Stomach (tissue), 9 donors: ENCODE data around the gene DDX25. TPM values are rescaled to one million over a fixed set of nuclear protein-coding genes. Genes with fewer than 3 reads are reported as not detected.
A peak's percentile ranks its signal among the peaks of the same experiment; 100 is the strongest.

Experiments used
- DNase-seq, 2 donors: peaks; one replicate each; pipeline versions ENCODE4 v3.0.0 to v3.0.0-alpha.2; 2013 to 2019
- H3K27ac ChIP-seq, 5 donors: fragments of 200-600 bp in 4 of 5; sonication (generic) in 4 of 5; one replicate each; pipeline ENCODE4 v1.5.1; 2013 to 2019; ENCODE audit warnings: mild to moderate bottlenecking in 1 of 5, moderate library complexity in 1 of 5
- H3K27me3 ChIP-seq, 3 donors: fragments of 200-600 bp; sonication (generic); one replicate each; pipeline ENCODE4 v1.5.1; 2017 to 2019; ENCODE audit warnings: mixed run types in 1 of 3
- H3K36me3 ChIP-seq, 4 donors: fragments of 200-600 bp; sonication (generic); 1 replicate in 3 of 4; 2 replicates in 1 of 4; pipeline ENCODE4 v1.5.1; 2016 to 2019
- H3K4me1 ChIP-seq, 4 donors: fragments of 200-600 bp; sonication (generic); one replicate each; pipeline ENCODE4 v1.5.1; 2016 to 2019
- H3K4me3 ChIP-seq, 4 donors: fragments of 200-600 bp; sonication (generic) in 3 of 4; one replicate each; pipeline ENCODE4 v1.5.1; 2016 to 2019; ENCODE audit warnings: mild to moderate bottlenecking in 1 of 4
- H3K9me3 ChIP-seq, 4 donors: fragments of 200-600 bp; sonication (generic); one replicate each; pipeline ENCODE4 v1.5.1; 2016 to 2019
- CTCF ChIP-seq, 7 experiments: fragments of 450-650 bp in 4 of 7; fragments of 200-600 bp in 3 of 7; sonication (generic) in 3 of 7; IDR thresholded peaks; one replicate each; pipeline ENCODE4 v1.5.1; 2016 to 2019; ENCODE audit warnings: antibody characterized with exemption in 7 of 7, control low read depth in 2 of 7, mild to moderate bottlenecking in 1 of 7
- EP300 ChIP-seq: sonication (generic); formaldehyde crosslinking; IDR thresholded peaks from one replicate; pipeline ENCODE4 v1.6.1; 2017; ENCODE audit warnings: antibody characterized with exemption
- POLR2A ChIP-seq, 4 donors: fragments of 450-650 bp; IDR thresholded peaks; one replicate each; pipeline ENCODE4 v1.6.1; 2016; ENCODE audit warnings: antibody characterized with exemption in 4 of 4, control low read depth in 2 of 4, mild to moderate bottlenecking in 1 of 4, moderate library complexity in 1 of 4
- POLR2AphosphoS5 ChIP-seq, 3 donors: sonication (generic); formaldehyde crosslinking; IDR thresholded peaks; one replicate each; pipeline ENCODE4 v1.6.1; 2016; ENCODE audit warnings: antibody characterized with exemption in 3 of 3
- WGBS, 5 donors: extraction: QIAGEN DNeasy Blood & Tissue Kit in 3 of 5; methylation state at CpG; one replicate each; pipeline versions ENCODE4 v1.1.5 to v1.1.7; 2013 to 2018; 5-methylcytosine and 5-hydroxymethylcytosine counted together
- intact Hi-C: fragments of 100-400 bp; cut with DNase I; formaldehyde crosslinking; loops from one replicate; pipeline ENCODE4 v1.15.1; 2023; ENCODE audit warnings: low total_unique reads
- polyA plus RNA-seq, 3 donors: library from polyadenylated mRNA; stranded (reverse); fragments of 200-250 nt; gene quantifications; one replicate each; pipeline ENCODE4 v1.2.3, GENCODE V29; 2013
- total RNA-seq, 5 donors: library from RNA; depleted of rRNA; stranded (reverse); fragments of >200 nt; gene quantifications; one replicate each; pipeline versions ENCODE4 v1.1.0 to v1.2.3, GENCODE V29; 2014 to 2016
- donor health status: healthy with polysubstance abuse.
- donor health status: Bipolar disorder and iron deficiency.
- donor health status: healthy.

DDX25 gene
- total and polyA plus RNA-seq, 8 donors = under 0.01 to 1.0 (median 0.30) TPM; not detected in 3

- intact Hi-C loops = no loop called here
- Histone ChIP-seq H3K36me3 (peaks cover 0 to 6% (median 0%) of the 10 kb centered on the region in 4 donors), H3K4me3 (no peak overlapping the region), H3K27ac (no peak overlapping the region), H3K4me1 (peaks cover 0 to 8% (median 3%) of the 10 kb centered on the region in 4 donors), H3K27me3 (no peaks in the 10 kb centered on the region), H3K9me3 (peaks cover 0 to 9% (median 4%) of the 10 kb centered on the region in 4 donors)
- DNase-seq = no peak
- TF ChIP-seq POLR2A (IDR thresholded peaks at IDR 0.05) (no peak), POLR2AphosphoS5 (IDR thresholded peaks at IDR 0.05) (no peak), CTCF (IDR thresholded peaks at IDR 0.05) (no peak), EP300 (no peak)
- WGBS, 5 donors = 93 to 96% (median 94%) methylated on average over 4 of the region's 4 CpGs
Measured at GRCh38 chr11:125967515-125967914, 63.2 kb downstream of the DDX25 start.

DNA sequence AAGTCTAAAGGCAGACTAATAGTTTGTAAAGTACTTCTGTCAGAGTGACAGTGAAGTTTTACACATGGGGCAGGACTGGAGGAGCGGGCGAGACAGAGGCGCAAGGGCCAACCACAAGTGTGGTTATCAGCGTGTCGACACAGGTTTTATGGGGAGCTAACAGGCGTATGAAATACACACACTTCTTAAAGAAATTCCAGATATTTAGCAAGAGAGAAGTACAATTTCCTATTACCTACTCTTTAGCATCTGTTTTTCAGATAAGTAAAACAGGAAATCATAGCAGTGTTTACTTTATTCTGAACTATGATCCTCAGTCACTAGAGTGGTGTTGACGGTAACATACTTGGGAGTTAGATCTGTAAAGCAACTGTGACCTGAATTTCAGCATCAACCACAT, 64.0 kb downstream of the DDX25 start:
- H3K27me3 ChIP-seq = no peaks in the 10 kb centered on the region
- 29 to 42% (median 32%) methylated on average over 7 of the region's 7 CpGs for WGBS, 5 donors
- TF ChIP-seq POLR2AphosphoS5 (IDR thresholded peaks at IDR 0.05) (no peak), CTCF (IDR thresholded peaks at IDR 0.05) (no peak), EP300 (no peak), POLR2A (IDR thresholded peaks at IDR 0.05) (no peak)
- intact Hi-C loops = no loop called here
- peak in 1 of 2 donors; percentile 28 for DNase-seq
- H3K4me3 ChIP-seq = no peak overlapping the region
- H3K27ac ChIP-seq = no peak overlapping the region
- H3K4me1 ChIP-seq = peaks cover 0 to 8% (median 3%) of the 10 kb centered on the region in 4 donors
- H3K36me3 ChIP-seq = peaks cover 0 to under 1% (median 0%) of the 10 kb centered on the region in 4 donors
- peaks cover 0 to under 1% (median 0%) of the 10 kb centered on the region in 4 donors for H3K9me3 ChIP-seq

DNA sequence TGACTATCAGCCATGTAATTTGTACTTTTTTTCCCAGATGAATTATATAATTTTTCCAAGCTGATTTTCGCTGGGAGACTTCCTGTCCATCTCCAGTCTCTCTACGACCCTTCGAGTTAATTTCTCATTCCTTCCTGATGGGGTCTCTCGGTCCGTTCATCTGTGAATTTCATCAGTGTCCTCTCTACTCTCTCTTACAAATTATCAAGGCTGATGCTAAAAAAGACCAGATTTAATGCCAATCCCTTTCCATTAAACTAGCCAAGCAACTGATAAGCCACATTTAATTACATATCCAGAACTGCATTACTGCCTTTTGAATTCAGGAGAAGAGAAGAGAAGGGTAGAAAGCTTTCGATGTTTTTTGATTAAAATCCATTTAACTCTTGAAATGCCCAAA, 67.3 kb downstream of the DDX25 start:
- intact Hi-C loops = no loop called here
- Histone ChIP-seq H3K9me3 (no peaks in the 10 kb centered on the region), H3K27ac (no peak overlapping the region), H3K4me3 (no peak overlapping the region), H3K36me3 (no peaks in the 10 kb centered on the region), H3K4me1 (peaks cover 0 to 8% (median 3%) of the 10 kb centered on the region in 4 donors), H3K27me3 (no peaks in the 10 kb centered on the region)
- TF ChIP-seq POLR2AphosphoS5 (IDR thresholded peaks at IDR 0.05) (no peak), EP300 (no peak), POLR2A (IDR thresholded peaks at IDR 0.05) (no peak), CTCF (IDR thresholded peaks at IDR 0.05) (no peak)
- WGBS, 5 donors = 69 to 81% (median 72%) methylated on average over 6 of the region's 6 CpGs
- peak in 1 of 2 donors; percentile 35 for DNase-seq

- intact Hi-C loops = no loop called here
- Histone ChIP-seq H3K9me3 (no peaks in the 10 kb centered on the region), H3K4me1 (no peaks in the 10 kb centered on the region), H3K4me3 (no peak overlapping the region), H3K27ac (no peak overlapping the region), H3K27me3 (no peaks in the 10 kb centered on the region), H3K36me3 (no peaks in the 10 kb centered on the region)
- TF ChIP-seq POLR2A (IDR thresholded peaks at IDR 0.05) (no peak), POLR2AphosphoS5 (IDR thresholded peaks at IDR 0.05) (no peak), CTCF (IDR thresholded peaks at IDR 0.05) (no peak), EP300 (no peak)
- DNase-seq = no peak
Measured at GRCh38 chr11:125974284-125974683, 70.0 kb downstream of the DDX25 start.
